ENCODE results near the gene SLC9A6.

The SLC9A6 gene

DNA sequence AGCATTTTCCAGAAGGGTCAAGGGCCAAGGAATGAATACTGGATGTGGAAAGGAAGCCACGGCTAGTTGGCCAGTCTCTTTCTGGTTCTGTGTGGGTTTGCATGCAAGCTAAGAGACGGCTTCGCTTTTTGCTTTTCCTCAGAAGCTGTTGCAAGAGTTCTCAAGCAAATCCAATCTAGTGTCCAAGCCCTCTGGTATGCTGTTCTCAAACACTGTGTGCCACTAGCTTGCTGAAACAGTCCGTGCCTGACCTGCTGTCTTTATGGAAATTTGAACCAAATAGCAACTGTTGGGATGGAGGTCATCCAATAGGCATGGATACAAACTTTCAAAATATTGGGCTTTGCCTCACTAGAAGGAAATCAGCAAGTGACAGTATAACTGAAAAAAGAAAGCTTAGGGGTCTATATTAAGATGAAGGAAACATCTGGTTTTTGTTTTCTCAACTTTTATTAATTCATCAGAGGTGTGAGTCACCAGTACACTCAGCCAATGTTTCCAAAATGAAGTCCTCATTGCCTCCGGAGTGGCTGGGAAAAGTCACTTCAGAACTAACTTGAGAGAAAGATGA lies 70.5 kb downstream of the SLC9A6 start:
- H3K4me3 ChIP-seq (replicated peaks; ENCODE audit: low read depth, low read length), result no peak overlapping the region
- DNase-seq (ENCODE audit: extremely low read depth, low read depth), result no peak
- TF ChIP-seq, protein P1, sequence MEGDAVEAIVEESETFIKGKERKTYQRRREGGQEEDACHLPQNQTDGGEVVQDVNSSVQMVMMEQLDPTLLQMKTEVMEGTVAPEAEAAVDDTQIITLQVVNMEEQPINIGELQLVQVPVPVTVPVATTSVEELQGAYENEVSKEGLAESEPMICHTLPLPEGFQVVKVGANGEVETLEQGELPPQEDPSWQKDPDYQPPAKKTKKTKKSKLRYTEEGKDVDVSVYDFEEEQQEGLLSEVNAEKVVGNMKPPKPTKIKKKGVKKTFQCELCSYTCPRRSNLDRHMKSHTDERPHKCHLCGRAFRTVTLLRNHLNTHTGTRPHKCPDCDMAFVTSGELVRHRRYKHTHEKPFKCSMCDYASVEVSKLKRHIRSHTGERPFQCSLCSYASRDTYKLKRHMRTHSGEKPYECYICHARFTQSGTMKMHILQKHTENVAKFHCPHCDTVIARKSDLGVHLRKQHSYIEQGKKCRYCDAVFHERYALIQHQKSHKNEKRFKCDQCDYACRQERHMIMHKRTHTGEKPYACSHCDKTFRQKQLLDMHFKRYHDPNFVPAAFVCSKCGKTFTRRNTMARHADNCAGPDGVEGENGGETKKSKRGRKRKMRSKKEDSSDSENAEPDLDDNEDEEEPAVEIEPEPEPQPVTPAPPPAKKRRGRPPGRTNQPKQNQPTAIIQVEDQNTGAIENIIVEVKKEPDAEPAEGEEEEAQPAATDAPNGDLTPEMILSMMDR (IDR thresholded peaks at IDR 0.05; ENCODE audit: low read depth, low read length, missing control alignments), result no peak

DNA sequence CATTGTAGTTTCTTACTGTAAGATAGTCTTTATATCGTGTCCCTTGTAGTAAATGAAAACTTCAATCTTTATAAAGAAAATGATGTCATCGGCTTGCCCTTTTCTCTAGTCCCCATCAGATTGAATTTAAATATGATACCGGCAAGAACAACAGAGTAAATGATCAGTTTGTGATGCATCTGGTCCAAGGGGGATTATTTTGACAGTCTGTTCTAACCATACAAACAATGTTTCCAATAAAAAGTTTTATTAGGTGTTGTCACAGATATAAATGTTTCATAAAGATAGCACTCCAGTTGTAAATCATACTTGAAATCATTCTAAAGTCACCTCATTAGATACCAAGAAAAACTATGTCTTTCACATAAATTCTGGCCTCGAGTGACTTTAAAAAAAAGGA lies 72.3 kb downstream of the SLC9A6 start:
- no peak for DNase-seq (ENCODE audit: extremely low read depth, low read depth)
- TF ChIP-seq, protein P1 (IDR thresholded peaks at IDR 0.05; ENCODE audit: low read depth, low read length, missing control alignments), result no peak
- H3K4me3 ChIP-seq (replicated peaks; ENCODE audit: low read depth, low read length), result no peak overlapping the region

DNA sequence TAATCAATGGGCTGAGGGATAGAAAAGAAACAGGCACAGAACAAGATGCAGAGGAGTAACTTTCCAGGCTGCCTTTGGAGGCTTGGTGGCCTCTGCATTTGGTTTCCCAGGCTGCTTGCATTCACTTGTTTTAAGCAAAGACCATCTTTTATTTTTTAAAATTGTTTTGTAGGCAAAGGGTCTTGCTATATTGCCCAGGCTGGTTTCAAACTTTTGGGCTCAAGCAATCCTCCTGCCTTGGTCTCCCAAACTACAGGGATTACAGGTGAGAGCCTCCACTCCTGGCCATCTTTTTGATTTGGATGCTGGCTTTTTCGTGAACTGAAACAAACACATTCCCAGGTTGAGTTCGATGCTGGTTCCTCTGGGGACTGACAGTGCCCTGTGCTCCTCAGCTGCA lies 74.1 kb downstream of the SLC9A6 start:
- TF ChIP-seq, protein P1 (IDR thresholded peaks at IDR 0.05; ENCODE audit: low read depth, low read length, missing control alignments), result no peak
- H3K4me3 ChIP-seq (replicated peaks; ENCODE audit: low read depth, low read length), result no peak overlapping the region
- DNase-seq (ENCODE audit: extremely low read depth, low read depth), result no peak

DNA sequence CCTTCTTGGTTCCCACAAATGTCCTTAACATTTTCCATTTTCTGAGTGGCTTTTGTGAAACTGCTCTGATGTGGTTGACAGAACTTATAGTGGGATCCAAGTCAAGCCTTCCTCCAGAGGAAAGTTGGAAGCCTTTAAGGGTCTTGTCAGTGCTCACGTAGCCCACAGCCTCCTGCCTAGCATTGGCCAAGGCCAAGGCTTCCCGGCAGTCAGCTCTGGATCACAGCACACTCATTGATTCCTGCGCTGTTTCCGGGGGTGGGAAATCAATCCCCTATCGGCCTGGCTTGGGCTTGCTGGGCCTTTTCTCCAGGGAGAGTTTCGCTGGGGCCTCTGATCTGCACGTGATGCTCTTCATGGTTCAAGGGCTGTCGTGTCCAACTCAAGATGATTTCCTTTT lies 76.1 kb downstream of the SLC9A6 start:
- DNase-seq (ENCODE audit: extremely low read depth, low read depth), result no peak
- TF ChIP-seq, protein P1 (IDR thresholded peaks at IDR 0.05; ENCODE audit: low read depth, low read length, missing control alignments), result no peak
- H3K4me3 ChIP-seq (replicated peaks; ENCODE audit: low read depth, low read length), result no peak overlapping the region

DNA sequence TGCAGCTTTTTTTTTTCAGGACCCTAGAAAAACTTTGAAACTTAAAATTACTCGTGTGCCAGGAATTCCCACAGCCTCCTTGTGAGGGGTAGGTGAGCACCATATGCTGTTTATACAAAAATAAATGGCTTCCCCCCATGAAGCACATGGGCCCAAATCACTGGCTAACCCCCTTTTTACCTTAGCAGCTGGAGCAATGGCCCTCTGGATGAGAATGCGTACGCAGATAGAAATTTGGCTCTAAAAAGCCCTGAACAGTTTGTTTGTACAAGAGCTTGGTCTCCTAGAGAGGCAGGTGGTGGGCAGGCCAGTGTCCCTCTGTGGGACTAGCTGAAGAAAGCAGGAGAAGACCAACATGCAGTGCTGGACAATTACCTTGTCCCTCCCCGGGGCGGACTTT lies 76.5 kb downstream of the SLC9A6 start:
- H3K4me3 ChIP-seq (replicated peaks; ENCODE audit: low read depth, low read length), result no peak overlapping the region
- TF ChIP-seq, protein P1 (IDR thresholded peaks at IDR 0.05; ENCODE audit: low read depth, low read length, missing control alignments), result no peak
- DNase-seq (ENCODE audit: extremely low read depth, low read depth), result no peak

DNA sequence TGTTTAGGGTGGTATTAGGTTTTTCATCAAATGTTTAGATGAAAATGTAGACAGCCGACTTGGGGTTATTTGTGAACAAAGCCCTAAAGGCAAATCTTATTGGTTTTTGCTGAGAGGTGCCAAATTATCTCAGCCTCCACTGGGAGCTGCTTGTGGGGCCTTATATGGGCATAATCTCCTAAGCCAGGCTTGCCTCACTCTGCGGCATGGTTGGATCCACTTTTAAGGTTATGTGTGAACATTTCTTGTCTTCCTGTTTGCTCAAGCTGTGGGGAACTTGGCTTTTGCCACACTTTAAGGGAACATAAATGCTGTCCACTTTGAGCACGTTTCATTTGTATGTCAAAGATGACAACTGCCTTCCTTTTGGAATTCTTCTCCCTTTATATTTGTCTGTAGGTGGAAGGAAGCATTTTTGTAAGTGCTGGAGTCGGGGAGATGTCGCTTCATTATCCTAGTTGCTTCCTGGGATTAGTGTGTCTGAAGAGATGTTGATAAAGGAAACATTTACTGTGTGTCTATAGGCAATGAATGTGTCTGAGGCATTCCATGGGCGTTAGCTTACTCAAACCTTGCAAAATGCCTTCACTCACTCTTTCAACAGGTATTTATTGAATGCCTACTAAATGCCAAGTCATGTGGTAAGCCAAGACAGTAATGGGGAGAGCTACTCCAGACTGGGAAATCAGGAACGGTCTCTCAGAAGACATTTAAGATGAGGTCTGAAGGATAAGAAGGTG lies 78.3 kb downstream of the SLC9A6 start:
- no peak overlapping the region for H3K4me3 ChIP-seq (replicated peaks; ENCODE audit: low read depth, low read length)
- no peak for DNase-seq (ENCODE audit: extremely low read depth, low read depth)
- TF ChIP-seq, protein P1 (IDR thresholded peaks at IDR 0.05; ENCODE audit: low read depth, low read length, missing control alignments), result no peak

Measured in HFF-Myc (cell line).